Measurements from ENCODE around the gene PASK.

PASK gene

DNA sequence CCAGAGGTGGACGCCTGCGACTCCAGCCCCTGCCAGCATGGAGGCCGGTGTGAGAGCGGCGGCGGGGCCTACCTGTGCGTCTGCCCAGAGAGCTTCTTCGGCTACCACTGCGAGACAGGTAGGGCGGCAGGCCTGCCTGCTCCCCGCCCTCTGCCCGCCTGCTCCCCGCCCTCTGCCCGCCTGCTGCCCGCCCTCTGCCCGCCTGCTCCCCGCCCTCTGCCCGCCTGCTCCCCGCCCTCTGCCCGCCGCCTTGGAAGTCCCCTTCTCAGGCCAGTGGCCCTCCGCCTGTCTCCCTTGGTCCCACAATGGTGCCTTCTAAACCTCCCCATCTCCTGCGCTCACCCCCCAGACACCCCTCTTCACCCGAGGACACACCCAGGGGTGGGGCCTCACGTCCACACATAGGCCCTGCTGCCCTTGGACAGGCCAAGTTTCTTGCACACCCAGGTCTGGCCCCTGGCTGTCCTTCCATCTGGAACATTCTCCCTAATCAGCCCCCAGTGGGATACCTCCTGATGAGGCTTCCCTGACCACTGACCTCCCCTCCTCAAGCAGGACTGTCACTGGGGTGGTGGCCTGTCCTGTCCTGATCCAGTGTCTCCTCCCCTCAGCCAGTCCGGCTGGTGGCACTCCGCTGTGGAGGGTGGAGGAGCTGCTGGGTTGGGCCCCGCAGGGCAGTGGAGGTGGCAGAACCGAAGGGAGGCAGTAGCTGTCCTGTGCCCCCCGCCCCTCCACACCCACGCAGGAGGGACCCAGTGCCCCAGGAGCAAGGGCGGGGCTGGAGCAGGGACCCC, 85.1 kb downstream of the PASK start:
- DNase-seq = no peak

DNA sequence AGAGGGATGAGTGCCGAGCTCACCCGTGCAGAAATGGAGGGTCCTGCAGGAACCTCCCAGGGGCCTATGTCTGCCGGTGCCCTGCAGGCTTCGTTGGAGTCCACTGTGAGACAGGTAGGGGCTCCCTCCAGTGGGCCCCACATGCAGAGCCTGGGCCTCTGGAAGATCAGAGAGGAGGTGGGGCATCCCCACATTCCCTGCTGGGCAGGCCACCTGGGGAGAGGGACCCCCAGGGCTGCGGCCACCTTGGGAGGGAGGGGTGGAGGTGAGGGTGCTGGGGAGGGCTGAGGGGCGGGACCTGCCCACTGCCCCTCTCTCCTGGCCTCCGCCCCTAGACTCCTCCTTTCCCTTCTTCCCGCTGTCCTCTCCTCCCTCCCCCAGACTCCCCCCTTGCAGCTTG, 85.7 kb downstream of the PASK start:
- no peak for DNase-seq

DNA sequence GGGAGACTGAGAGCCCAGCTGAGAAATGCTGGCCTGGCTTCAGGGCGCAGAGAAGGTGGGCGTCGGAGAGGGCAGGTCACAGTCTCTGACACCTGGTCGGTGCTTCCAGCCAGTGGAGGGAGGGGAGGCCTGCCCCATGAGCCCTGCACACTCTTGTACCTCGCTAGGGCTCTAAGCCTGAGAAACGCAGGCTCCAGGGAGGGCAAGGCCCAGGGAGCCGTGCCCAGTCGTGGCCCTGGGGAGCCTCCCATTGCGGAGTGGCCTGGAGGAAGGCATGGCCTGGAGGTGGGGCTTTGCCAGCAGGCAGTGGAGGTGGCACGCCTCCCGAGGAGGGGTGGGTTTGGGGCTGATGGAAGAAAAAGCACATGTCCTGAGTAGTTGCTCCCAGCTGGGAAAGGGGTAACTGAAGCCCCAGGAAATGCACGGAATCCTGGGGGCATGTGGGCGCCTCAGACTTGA, 86.2 kb downstream of the PASK start:
- no peak for DNase-seq

DNA sequence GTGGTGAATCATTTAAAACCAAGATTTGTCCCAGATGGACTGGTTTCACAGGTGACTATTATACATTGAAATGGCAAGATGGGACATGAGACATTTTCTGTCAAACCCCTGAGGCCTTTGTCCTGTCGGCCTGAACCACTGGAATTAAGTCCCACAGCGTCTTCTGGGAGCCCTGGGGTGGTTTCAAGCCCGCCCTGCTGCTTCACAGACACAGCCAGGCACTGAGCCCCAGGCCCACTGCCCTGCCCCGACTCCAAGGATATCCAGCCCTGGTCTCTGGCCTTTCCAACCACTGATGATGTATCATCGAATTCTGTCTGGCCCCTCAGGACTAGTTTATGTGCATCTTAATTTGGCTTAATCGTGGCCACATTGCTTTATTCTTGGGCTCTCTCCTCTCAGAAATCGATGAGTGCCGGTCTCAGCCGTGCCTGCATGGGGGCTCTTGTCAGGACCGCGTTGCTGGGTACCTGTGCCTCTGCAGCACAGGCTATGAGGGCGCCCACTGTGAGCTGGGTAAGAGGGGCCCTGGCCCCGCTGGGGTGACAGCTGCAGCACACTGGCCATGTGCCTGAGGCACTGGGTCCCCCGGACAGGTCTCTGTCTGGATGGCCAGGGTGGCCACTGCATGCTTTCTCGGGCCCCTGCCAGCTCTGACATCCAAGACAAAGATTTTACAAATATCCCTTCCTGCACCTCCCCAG, 86.7 kb downstream of the PASK start:
- no peak for DNase-seq

GRCh38 chr2:241061275-241061674, 88.0 kb downstream of the PASK start:
- DNase-seq = no peak

All from GOT3 (cell line).